IMR-90 (cell line): Measurements from ENCODE around the gene ZNF3. TPM values are rescaled to one million over a fixed set of nuclear protein-coding genes. Genes with fewer than 3 reads are reported as not detected.

Source experiments
- ATAC-seq: fragments of 200-7000 bp; cut with Tn5 transposase; 2 replicates; pipeline ENCODE4 v1.9.1; 2020; ENCODE audit warnings: low read depth, mild to moderate bottlenecking, moderate library complexity
- BruUV-seq: library from RNA; stranded (reverse); fragments of 400-500 nt; replicated peaks from 2 replicates; lab custom pipeline; 2021; lab: Mats Ljungman, UMichigan
- CTCF ChIA-PET: fragments of 300-600 bp; formaldehyde crosslinking; extraction: SDS; loops from one replicate; lab custom pipeline; 2021; ENCODE audit warnings: antibody characterized with exemption; lab: Yijun Ruan, JAX
- POLR2A ChIA-PET: fragments of 300-600 bp; sonication (Branson Sonifier 250); formaldehyde crosslinking; loops from one replicate; lab custom pipeline; 2022; ENCODE audit warnings: antibody characterized with exemption; ENCODE audit not compliant: unreplicated experiment; lab: Charles Lee
- DNase-seq: peaks from one replicate; pipeline ENCODE4 v3.0.0; 2013
- H2AFZ ChIP-seq: replicated peaks from 2 replicates; pipeline ENCODE3; 2013; ENCODE audit warnings: low read length, mild to moderate bottlenecking; ENCODE audit not compliant: poor library complexity
- H2AK5ac ChIP-seq: 2 replicates; pipeline ENCODE4 v1.6.1; 2013; ENCODE audit warnings: low read depth, low read length, inconsistent platforms
- H2AK9ac ChIP-seq: replicated peaks from 2 replicates; pipeline ENCODE3; 2013; ENCODE audit warnings: mild to moderate bottlenecking, low read depth, low read length, moderate library complexity; ENCODE audit not compliant: poor library complexity
- H2BK120ac ChIP-seq: 2 replicates; pipeline ENCODE4 v1.6.1; 2013; ENCODE audit warnings: low read depth, low read length, inconsistent platforms
- H2BK15ac ChIP-seq: 3 replicates; pipeline ENCODE4 v1.6.1; 2013; ENCODE audit warnings: low read depth, low read length, inconsistent platforms
- H2BK20ac ChIP-seq: 2 replicates; pipeline ENCODE4 v1.6.1; 2013; ENCODE audit warnings: low read depth, mild to moderate bottlenecking, inconsistent platforms, low read length, moderate library complexity
- H2BK5ac ChIP-seq: 2 replicates; pipeline ENCODE4 v1.6.1; 2013; ENCODE audit warnings: mild to moderate bottlenecking, low read depth, low read length, inconsistent platforms; ENCODE audit not compliant: poor library complexity, severe bottlenecking
- H3K14ac ChIP-seq: replicated peaks from 2 replicates; pipeline ENCODE4 v1.6.1; 2013; ENCODE audit warnings: low read depth, low read length, inconsistent platforms
- H3K18ac ChIP-seq: 2 replicates; pipeline ENCODE4 v1.6.1; 2013; ENCODE audit warnings: low read depth, low read length, control low read depth
- H3K23ac ChIP-seq: 2 replicates; pipeline ENCODE4 v1.6.1; 2013; ENCODE audit warnings: low read depth, low read length, inconsistent platforms
- H3K27ac ChIP-seq: 2 replicates; pipeline ENCODE4 v1.5.1; 2013; ENCODE audit warnings: mild to moderate bottlenecking, control low read depth, low read length; ENCODE audit not compliant: insufficient read depth
- H3K27me3 ChIP-seq: 2 replicates; pipeline ENCODE4 v1.6.1; 2013; ENCODE audit warnings: low read length; ENCODE audit not compliant: control insufficient read depth, insufficient read depth
- H3K36me3 ChIP-seq: 2 replicates; pipeline ENCODE4 v1.6.1; 2013; ENCODE audit warnings: low read length, mixed read lengths; ENCODE audit not compliant: control insufficient read depth, insufficient read depth
- H3K4ac ChIP-seq: 2 replicates; pipeline ENCODE4 v1.6.1; 2013; ENCODE audit warnings: low read depth, low read length, inconsistent platforms
- H3K4me1 ChIP-seq: 2 replicates; pipeline ENCODE4 v1.6.1; 2013; ENCODE audit warnings: low read length, mixed read lengths; ENCODE audit not compliant: control insufficient read depth, insufficient read depth
- H3K4me2 ChIP-seq: 2 replicates; pipeline ENCODE4 v1.6.1; 2013; ENCODE audit warnings: low read depth, mild to moderate bottlenecking, control low read depth, low read length, moderate library complexity
- H3K4me3 ChIP-seq: 2 replicates; pipeline ENCODE4 v1.5.1; 2013; ENCODE audit warnings: low read depth, mild to moderate bottlenecking, control low read depth, low read length, moderate library complexity; ENCODE audit not compliant: insufficient read depth
- H3K56ac ChIP-seq: 2 replicates; pipeline ENCODE4 v1.6.1; 2013; ENCODE audit warnings: low read length, inconsistent platforms; ENCODE audit not compliant: insufficient read depth; ENCODE audit errors: extremely low read depth
- H3K79me1 ChIP-seq, 2 experiments: 2 replicates each; pipeline ENCODE4 v1.6.1; 2013; ENCODE audit warnings: low read length in 2 of 2, inconsistent platforms in 1 of 2, low read depth in 1 of 2
- H3K9ac ChIP-seq: 2 replicates; pipeline ENCODE4 v1.6.1; 2013; ENCODE audit warnings: low read depth, low read length, control low read depth
- H3K9me1 ChIP-seq: 2 replicates; pipeline ENCODE4 v1.6.1; 2013; ENCODE audit warnings: low read length, inconsistent platforms; ENCODE audit not compliant: insufficient read depth
- H3K9me3 ChIP-seq: 2 replicates; pipeline ENCODE4 v1.6.1; 2013; ENCODE audit warnings: low read length; ENCODE audit not compliant: control insufficient read depth, insufficient read depth
- H4K20me1 ChIP-seq: 2 replicates; pipeline ENCODE4 v1.6.1; 2013; ENCODE audit warnings: low read length, inconsistent platforms; ENCODE audit not compliant: insufficient read depth
- H4K5ac ChIP-seq: 2 replicates; pipeline ENCODE4 v1.6.1; 2013; ENCODE audit warnings: mild to moderate bottlenecking, low read depth, low read length, control low read depth
- H4K8ac ChIP-seq, 2 experiments: 2 replicates each; pipeline ENCODE4 v1.6.1; 2013; ENCODE audit warnings: low read depth in 2 of 2, low read length in 2 of 2, control low read depth in 1 of 2, inconsistent platforms in 1 of 2
- H4K91ac ChIP-seq: 2 replicates; pipeline ENCODE4 v1.6.1; 2013; ENCODE audit warnings: low read depth, low read length, inconsistent platforms; ENCODE audit not compliant: insufficient read depth
- BHLHE40 ChIP-seq: fragments of 150-350 bp; IDR thresholded peaks from 2 replicates; pipeline ENCODE4 v1.6.1; 2016; ENCODE audit warnings: mild to moderate bottlenecking, low read depth, low read length
- CEBPB ChIP-seq: IDR thresholded peaks from 2 replicates; pipeline ENCODE4 v1.6.1; 2012; ENCODE audit warnings: low read depth, low read length, improper control_type of control experiment
- CHD1 ChIP-seq: IDR thresholded peaks from 2 replicates; pipeline ENCODE4 v1.6.1; 2012; ENCODE audit warnings: low read depth, low read length, improper control_type of control experiment
- CTCF ChIP-seq: conservative IDR thresholded peaks from 2 replicates; pipeline ENCODE4 v1.5.1; 2012; ENCODE audit warnings: mild to moderate bottlenecking, low read depth, low read length, improper control_type of control experiment
- ELK1 ChIP-seq: fragments of 150-350 bp; IDR thresholded peaks from 2 replicates; pipeline ENCODE4 v1.6.1; 2016; ENCODE audit warnings: low read depth, mild to moderate bottlenecking, low read length, moderate library complexity, borderline replicate concordance
- FOS ChIP-seq: fragments of 150-350 bp; IDR thresholded peaks from 2 replicates; pipeline ENCODE4 v1.6.1; 2016; ENCODE audit warnings: low read depth, low read length
- MAFK ChIP-seq: IDR thresholded peaks from 2 replicates; pipeline ENCODE4 v1.6.1; 2012; ENCODE audit warnings: low read depth, low read length, improper control_type of control experiment
- MAZ ChIP-seq: IDR thresholded peaks from 2 replicates; pipeline ENCODE4 v1.6.1; 2012; ENCODE audit warnings: low read depth, mild to moderate bottlenecking, low read length, improper control_type of control experiment, moderate library complexity, borderline replicate concordance
- MXI1 ChIP-seq: IDR thresholded peaks from 2 replicates; pipeline ENCODE4 v1.6.1; 2012; ENCODE audit warnings: low read depth, mild to moderate bottlenecking, low read length, moderate library complexity, borderline replicate concordance
- NFE2L2 ChIP-seq: fragments of 150-350 bp; IDR thresholded peaks from 2 replicates; pipeline ENCODE4 v1.6.1; 2016; ENCODE audit warnings: low read depth, mild to moderate bottlenecking, low read length
- POLR2A ChIP-seq: IDR thresholded peaks from 2 replicates; pipeline ENCODE4 v1.6.1; 2012; ENCODE audit warnings: mild to moderate bottlenecking, low read depth, low read length
- RAD21 ChIP-seq: IDR thresholded peaks from 2 replicates; pipeline ENCODE4 v1.6.1; 2012; ENCODE audit warnings: low read length, improper control_type of control experiment
- RCOR1 ChIP-seq: IDR thresholded peaks from 2 replicates; pipeline ENCODE4 v1.6.1; 2012; ENCODE audit warnings: mild to moderate bottlenecking, low read length, improper control_type of control experiment; ENCODE audit not compliant: insufficient replicate concordance
- RFX5 ChIP-seq: IDR thresholded peaks from 2 replicates; pipeline ENCODE4 v1.8.0; 2012; ENCODE audit warnings: low read depth, mild to moderate bottlenecking, low read length, moderate library complexity
- SMC3 ChIP-seq: fragments of 150-350 bp; IDR thresholded peaks from 2 replicates; pipeline ENCODE4 v1.6.1; 2016; ENCODE audit warnings: low read depth, mild to moderate bottlenecking, antibody characterized with exemption, low read length, moderate library complexity
- USF2 ChIP-seq: fragments of 150-350 bp; IDR thresholded peaks from 2 replicates; pipeline ENCODE4 v1.6.1; 2017; ENCODE audit warnings: mild to moderate bottlenecking, antibody characterized with exemption, low read length, low read depth
- WGBS, 2 experiments: methylation state at CpG; one replicate each; pipeline versions ENCODE4 v1.1.5 to v1.1.7; 2013; ENCODE audit warnings: missing lambda C conversion rate in 2 of 2; ENCODE audit not compliant: insufficient read length in 1 of 2; ENCODE audit errors: extremely low coverage in 2 of 2; 5-methylcytosine and 5-hydroxymethylcytosine counted together
- dilution Hi-C: fragments of 300-500 bp; cut with HindIII; formaldehyde crosslinking; loops from one replicate; pipeline ENCODE4 v1.14.3; 2018; ENCODE audit warnings: low sequenced_read_pairs; ENCODE audit not compliant: unreplicated experiment
- in situ Hi-C: fragments of 300-500 bp; cut with MboI; formaldehyde crosslinking; loops from 3 replicates; pipeline ENCODE4 v1.14.3; 2019; ENCODE audit warnings: low sequenced_read_pairs, inconsistent platforms, mixed read lengths
- intact Hi-C: fragments of 100-400 bp; cut with micrococcal nuclease; formaldehyde crosslinking; loops from 2 replicates; pipeline ENCODE4 v1.10.0; 2022
- polyA plus RNA-seq, 3 experiments: library from polyadenylated mRNA; depleted of rRNA; stranded (reverse); fragments of >200 nt; gene quantifications; 2 replicates each; pipeline ENCODE4 v1.2.3, GENCODE V29; 2012; ENCODE audit warnings: low replicate concordance in 1 of 3
- total RNA-seq: library from RNA; depleted of rRNA; stranded (reverse); fragments of >200 nt; gene quantifications from 2 replicates; pipeline ENCODE4 v1.2.3, GENCODE V29; 2012

The ZNF3 gene
- total and polyA plus RNA-seq, 2 of the 4 experiments (the other 2 are of a cell fraction): 24.8 to 30.8 TPM

- Histone ChIP-seq H2AK5ac (peak overlapping the region; percentile 14; the same call in 1 of the 2 replicates), H3K9ac (no peak overlapping the region), H3K4ac (no peak overlapping the region), H4K5ac (no peak overlapping the region), H2AFZ (no peak overlapping the region), H3K56ac (no peak overlapping the region), H4K20me1 (peaks cover 15% of the 10 kb centered on the region), H2BK120ac (no peak overlapping the region), H2BK5ac (no peak overlapping the region), H3K4me2 (no peak overlapping the region), H3K9me1 (peaks cover 9% of the 10 kb centered on the region), H3K4me3 (no peak overlapping the region), H3K23ac (0 out of 2 replicates have a peak overlapping the region, but pooled peaks have one; percentile 24), H3K36me3 (peaks cover 67% of the 10 kb centered on the region), H4K8ac (no peak overlapping the region), H2AK9ac (peak overlapping the region; percentile 66), H3K14ac (no peak overlapping the region), H4K91ac (no peak overlapping the region), H3K27me3 (no peaks in the 10 kb centered on the region), H3K9me3 (no peaks in the 10 kb centered on the region), H3K4me1 (peaks cover 8% of the 10 kb centered on the region), H3K18ac (no peak overlapping the region), H2BK20ac (no peak overlapping the region), H2BK15ac (no peak overlapping the region), H3K79me1 (peaks cover 37 to 81% of the 10 kb centered on the region in 2 experiments), H3K27ac (no peak overlapping the region)
- TF ChIP-seq FOS (no peak), MXI1 (no peak), CTCF (no peak), RAD21 (no peak), ELK1 (no peak), SMC3 (no peak), BHLHE40 (no peak), CEBPB (no peak), USF2 (no peak), RFX5 (no peak), NFE2L2 (no peak), MAFK (no peak), CHD1 (no peak), RCOR1 (no peak), MAZ (no peak), POLR2A (no peak)
- no TSS peak for BruUV-seq
- ChIA-PET CTCF (no interaction called here), POLR2A (no interaction called here)
- ATAC-seq (no peak), DNase-seq (no peak)
- in situ Hi-C loops: no loop called here
- intact Hi-C loops: no loop called here
- dilution Hi-C loops: no loop called here
- 85% methylated on average over 4 of the region's 8 CpGs; no CpG with 5 or more reads in 1 of the 2 experiments for whole genome bisulfite sequencing, 2 experiments
These were observed 11.5 kb upstream of the ZNF3 start for GRCh38 chr7:100093054-100093453.
